ENCODE data around the gene SMIM41. TPM values are rescaled to one million over a fixed set of nuclear protein-coding genes. Genes with fewer than 3 reads are reported as not detected.

Gene SMIM41
- total RNA-seq, 1 experiment from 2014 or later: not detected

DNA sequence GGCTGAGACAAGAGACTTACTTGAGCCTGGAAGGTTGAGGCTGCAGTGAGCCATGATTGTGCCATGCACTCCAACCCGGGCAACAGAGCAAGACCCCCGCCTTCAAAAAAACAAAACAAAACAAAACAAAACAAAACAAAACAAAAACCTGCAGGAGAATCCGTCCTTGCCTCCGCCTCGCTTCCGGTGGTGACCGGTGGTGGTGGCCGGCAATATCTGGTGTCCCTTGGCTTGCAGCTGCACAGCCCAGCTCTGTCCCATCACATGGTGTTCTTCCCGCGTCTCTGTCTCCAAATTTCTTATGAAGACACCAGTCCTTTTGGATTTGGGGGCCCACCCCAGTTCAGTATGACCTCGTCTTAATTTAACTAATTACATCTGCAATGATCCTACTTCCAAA is 10.0 kb downstream of the SMIM41 start:
- no peaks in the 10 kb centered on the region for H3K9me2 ChIP-seq (ENCODE audit: insufficient read depth)
- CTCF ChIA-PET: no interaction called here
- H3K36me3 ChIP-seq (ENCODE audit: low read depth): no peaks in the 10 kb centered on the region
- no peak overlapping the region for H3K27ac ChIP-seq
- no peak overlapping the region for H2AFZ ChIP-seq
- H3K4me3 ChIP-seq: no peak overlapping the region
- H3K9me3 ChIP-seq (ENCODE audit: insufficient read depth, low read depth): no peaks in the 10 kb centered on the region
- H3F3A ChIP-seq (ENCODE audit: insufficient read depth, low read depth): no peaks in the 10 kb centered on the region
- BruUV-seq (replicated peaks): no TSS peak
- H3K4me1 ChIP-seq (replicated peaks; ENCODE audit: insufficient read depth): no peaks in the 10 kb centered on the region
- no peaks in the 10 kb centered on the region for H4K20me1 ChIP-seq (ENCODE audit: insufficient read depth)
- no peaks in the 10 kb centered on the region for H3K79me2 ChIP-seq (ENCODE audit: low read depth)
- H3K4me2 ChIP-seq: no peak overlapping the region
- intact Hi-C loops (cut with micrococcal nuclease; ENCODE audit: unreplicated experiment): no loop called here
- DNase-seq: no peak
- TF ChIP-seq EZH2 (IDR thresholded peaks at IDR 0.05; ENCODE audit: low read depth): no peak
- TF ChIP-seq, protein P1, sequence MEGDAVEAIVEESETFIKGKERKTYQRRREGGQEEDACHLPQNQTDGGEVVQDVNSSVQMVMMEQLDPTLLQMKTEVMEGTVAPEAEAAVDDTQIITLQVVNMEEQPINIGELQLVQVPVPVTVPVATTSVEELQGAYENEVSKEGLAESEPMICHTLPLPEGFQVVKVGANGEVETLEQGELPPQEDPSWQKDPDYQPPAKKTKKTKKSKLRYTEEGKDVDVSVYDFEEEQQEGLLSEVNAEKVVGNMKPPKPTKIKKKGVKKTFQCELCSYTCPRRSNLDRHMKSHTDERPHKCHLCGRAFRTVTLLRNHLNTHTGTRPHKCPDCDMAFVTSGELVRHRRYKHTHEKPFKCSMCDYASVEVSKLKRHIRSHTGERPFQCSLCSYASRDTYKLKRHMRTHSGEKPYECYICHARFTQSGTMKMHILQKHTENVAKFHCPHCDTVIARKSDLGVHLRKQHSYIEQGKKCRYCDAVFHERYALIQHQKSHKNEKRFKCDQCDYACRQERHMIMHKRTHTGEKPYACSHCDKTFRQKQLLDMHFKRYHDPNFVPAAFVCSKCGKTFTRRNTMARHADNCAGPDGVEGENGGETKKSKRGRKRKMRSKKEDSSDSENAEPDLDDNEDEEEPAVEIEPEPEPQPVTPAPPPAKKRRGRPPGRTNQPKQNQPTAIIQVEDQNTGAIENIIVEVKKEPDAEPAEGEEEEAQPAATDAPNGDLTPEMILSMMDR (conservative IDR thresholded peaks at IDR 0.05): no peak
- H3K27me3 ChIP-seq (ENCODE audit: insufficient read depth, low read depth): peaks cover 34% of the 10 kb centered on the region
- POLR2A ChIA-PET (ENCODE audit: unreplicated experiment): no interaction called here

DNA sequence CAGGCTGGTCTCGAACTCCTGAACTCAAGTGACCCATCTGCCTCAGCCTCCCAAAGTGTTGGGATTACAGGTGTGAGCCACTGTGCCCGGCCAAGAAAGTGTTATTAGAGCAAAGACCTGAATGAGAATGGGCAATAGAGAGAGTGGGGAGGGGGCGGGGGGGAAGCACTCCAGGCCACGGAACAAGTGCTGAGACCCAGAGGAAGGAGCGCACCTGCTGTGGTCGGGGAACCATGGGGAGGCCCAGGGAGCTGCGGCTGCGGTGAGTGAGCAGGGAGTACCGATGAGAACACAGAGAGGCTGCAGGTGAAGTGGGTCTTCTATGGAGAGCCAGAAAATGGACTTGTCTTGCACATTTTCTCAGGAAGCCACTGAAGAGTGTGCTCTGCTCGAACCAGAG is 10.8 kb downstream of the SMIM41 start:
- POLR2A ChIA-PET (ENCODE audit: unreplicated experiment): no interaction called here
- H3K9me3 ChIP-seq (ENCODE audit: insufficient read depth, low read depth): no peaks in the 10 kb centered on the region
- no peaks in the 10 kb centered on the region for H3K79me2 ChIP-seq (ENCODE audit: low read depth)
- no peak overlapping the region for H3K27ac ChIP-seq
- DNase-seq: no peak
- H3K4me2 ChIP-seq: no peak overlapping the region
- H3F3A ChIP-seq (ENCODE audit: insufficient read depth, low read depth): no peaks in the 10 kb centered on the region
- CTCF ChIA-PET: no interaction called here
- no peaks in the 10 kb centered on the region for H3K4me1 ChIP-seq (replicated peaks; ENCODE audit: insufficient read depth)
- no TSS peak for BruUV-seq (replicated peaks)
- no peak overlapping the region for H3K4me3 ChIP-seq
- intact Hi-C loops (cut with micrococcal nuclease; ENCODE audit: unreplicated experiment): no loop called here
- H3K27me3 ChIP-seq (ENCODE audit: insufficient read depth, low read depth): peaks cover 34% of the 10 kb centered on the region
- no peak for TF ChIP-seq EZH2 (IDR thresholded peaks at IDR 0.05; ENCODE audit: low read depth)
- H2AFZ ChIP-seq: no peak overlapping the region
- no peaks in the 10 kb centered on the region for H3K36me3 ChIP-seq (ENCODE audit: low read depth)
- H4K20me1 ChIP-seq (ENCODE audit: insufficient read depth): no peaks in the 10 kb centered on the region
- no peaks in the 10 kb centered on the region for H3K9me2 ChIP-seq (ENCODE audit: insufficient read depth)

DNA sequence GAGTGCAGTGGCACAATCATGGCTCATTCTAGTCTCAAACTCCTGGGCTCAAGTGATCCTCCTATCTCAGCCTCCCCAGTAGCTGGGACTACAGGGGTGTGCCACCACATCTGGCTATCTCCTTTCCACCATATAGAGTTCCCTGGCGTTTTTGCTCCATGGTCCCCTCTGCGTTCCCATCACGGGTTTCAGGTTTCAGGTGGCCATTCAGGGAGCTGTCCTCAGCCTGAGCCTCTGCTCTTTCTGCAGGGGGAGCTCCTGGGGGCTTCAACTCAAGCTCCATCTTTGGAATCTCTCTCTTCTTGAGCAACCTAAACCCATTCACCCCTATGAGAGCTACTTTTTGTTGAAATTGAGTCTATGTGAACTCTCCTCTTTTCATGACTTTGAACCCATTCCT is 11.6 kb downstream of the SMIM41 start:
- Histone ChIP-seq H3K79me2 (ENCODE audit: low read depth) (no peaks in the 10 kb centered on the region), H3K27me3 (ENCODE audit: insufficient read depth, low read depth) (peaks cover 34% of the 10 kb centered on the region), H2AFZ (no peak overlapping the region), H3K9me2 (ENCODE audit: insufficient read depth) (no peaks in the 10 kb centered on the region), H3K4me1 (replicated peaks; ENCODE audit: insufficient read depth) (no peaks in the 10 kb centered on the region), H3K36me3 (ENCODE audit: low read depth) (no peaks in the 10 kb centered on the region), H3K4me2 (no peak overlapping the region), H3K9me3 (ENCODE audit: insufficient read depth, low read depth) (no peaks in the 10 kb centered on the region), H3K27ac (no peak overlapping the region), H3K4me3 (no peak overlapping the region), H3F3A (ENCODE audit: insufficient read depth, low read depth) (no peaks in the 10 kb centered on the region), H4K20me1 (ENCODE audit: insufficient read depth) (no peaks in the 10 kb centered on the region)
- intact Hi-C loops (cut with micrococcal nuclease; ENCODE audit: unreplicated experiment): no loop called here
- CTCF ChIA-PET: interaction anchor here (0.7 kb wide), 1 partner anchor 95 kb away, joined by 4 read pairs; no protein-coding TSS in a partner anchor
- BruUV-seq (replicated peaks): no TSS peak
- TF ChIP-seq, protein P1 (conservative IDR thresholded peaks at IDR 0.05): no peak
- TF ChIP-seq EZH2 (IDR thresholded peaks at IDR 0.05; ENCODE audit: low read depth): no peak
- DNase-seq: no peak
- POLR2A ChIA-PET (ENCODE audit: unreplicated experiment): interaction anchor here (0.5 kb wide), 1 partner anchor 830 kb away, joined by 5 read pairs; no protein-coding TSS in a partner anchor

DNA sequence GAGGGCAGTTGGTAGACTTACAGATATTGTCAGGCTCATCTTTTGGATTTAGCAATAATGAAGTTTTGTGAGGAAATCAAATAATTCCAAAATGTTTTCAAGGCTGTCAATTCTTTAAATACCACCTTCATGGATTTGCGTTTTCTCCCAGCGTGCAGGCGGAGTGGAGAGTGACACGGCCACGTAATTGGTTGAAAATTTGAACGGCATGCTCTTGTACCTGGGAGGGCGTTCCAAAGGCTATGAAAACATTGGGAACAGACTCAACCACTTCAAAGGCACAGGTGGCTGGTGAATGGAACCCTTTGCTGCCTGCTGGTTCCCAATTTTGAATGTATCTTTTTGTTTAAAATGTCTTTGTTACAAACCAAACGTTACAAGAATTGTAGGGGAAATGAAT is 12.4 kb downstream of the SMIM41 start:
- Histone ChIP-seq H3F3A (ENCODE audit: insufficient read depth, low read depth) (no peaks in the 10 kb centered on the region), H4K20me1 (ENCODE audit: insufficient read depth) (no peaks in the 10 kb centered on the region), H3K9me2 (ENCODE audit: insufficient read depth) (no peaks in the 10 kb centered on the region), H3K4me1 (replicated peaks; ENCODE audit: insufficient read depth) (no peaks in the 10 kb centered on the region), H3K9me3 (ENCODE audit: insufficient read depth, low read depth) (no peaks in the 10 kb centered on the region), H3K79me2 (ENCODE audit: low read depth) (no peaks in the 10 kb centered on the region), H3K4me2 (no peak overlapping the region), H3K27me3 (ENCODE audit: insufficient read depth, low read depth) (peaks cover 34% of the 10 kb centered on the region), H2AFZ (no peak overlapping the region), H3K27ac (no peak overlapping the region), H3K4me3 (no peak overlapping the region), H3K36me3 (ENCODE audit: low read depth) (no peaks in the 10 kb centered on the region)
- CTCF ChIA-PET: no interaction called here
- intact Hi-C loops (cut with micrococcal nuclease; ENCODE audit: unreplicated experiment): no loop called here
- DNase-seq: no peak
- TF ChIP-seq EZH2 (IDR thresholded peaks at IDR 0.05; ENCODE audit: low read depth): no peak
- TF ChIP-seq, protein P1 (conservative IDR thresholded peaks at IDR 0.05): no peak
- no TSS peak for BruUV-seq (replicated peaks)
- POLR2A ChIA-PET (ENCODE audit: unreplicated experiment): no interaction called here
